Measurements from ENCODE around the gene CRY1. TPM values are rescaled to one million over a fixed set of nuclear protein-coding genes. Genes with fewer than 3 reads are reported as not detected.

The CRY1 gene
- polyA plus RNA-seq, 3 donors, result 6.1 to 12.8 (median 7.0) TPM

GRCh38 chr12:106953352-106954250, 139.7 kb downstream of the CRY1 start:
- WGBS, 3 donors, result 67 to 85% (median 81%) methylated on average over 12 of the region's 12 CpGs
- H3K27ac ChIP-seq (ENCODE audit: low read depth, low read length), result no peak overlapping the region

GRCh38 chr12:106950591-106950990, 142.8 kb downstream of the CRY1 start:
- no peak overlapping the region for H3K27ac ChIP-seq (ENCODE audit: low read depth, low read length)
- 94 to 97% (median 97%) methylated on average over 5 of the region's 5 CpGs for WGBS, 3 donors

- H3K27ac ChIP-seq (ENCODE audit: low read depth, low read length), result no peak overlapping the region
Observed at GRCh38 chr12:106947461-106947860, 145.9 kb downstream of the CRY1 start.

- WGBS, 3 donors, result 15 to 23% (median 19%) methylated on average over 1 of the region's 1 CpG
Observed at GRCh38 chr12:106945261-106945851, 148.0 kb downstream of the CRY1 start.

GRCh38 chr12:106942775-106943174, 150.6 kb downstream of the CRY1 start:
- 88 to 91% (median 89%) methylated on average over 2 of the region's 2 CpGs for WGBS, 3 donors

More at GRCh38 chr12:106945261-106945851, 148.0 kb downstream of the CRY1 start:
- H3K27ac ChIP-seq (ENCODE audit: low read depth, low read length), result no peak overlapping the region

GRCh38 chr12:106941481-106942156, 151.7 kb downstream of the CRY1 start:
- 49 to 73% (median 61%) methylated on average over 6 of the region's 6 CpGs for WGBS, 3 donors
- no peak overlapping the region for H3K27ac ChIP-seq (ENCODE audit: low read depth, low read length)

More at GRCh38 chr12:106942775-106943174, 150.6 kb downstream of the CRY1 start:
- H3K27ac ChIP-seq (ENCODE audit: low read depth, low read length), result no peak overlapping the region

Other genes with a start within 250 kb of the CRY1 start
- gene TMEM263, start 137.6 kb downstream of the CRY1 start, polyA plus RNA-seq, result 10 to 100 TPM; 11.5 to 38.0 (median 13.9) TPM
- 10 to 100 TPM; 12.0 to 19.8 (median 19.0) TPM for gene MTERF2, start 106.4 kb downstream of the CRY1 start, polyA plus RNA-seq